Amygdala (tissue), 56 donors: ENCODE measurements around the gene POU4F2.

Experiments used
- DNase-seq, 56 donors: peaks; one replicate each; lab custom pipeline; 2025; lab: John Stamatoyannopoulos, UW

Gene POU4F2, protein sequence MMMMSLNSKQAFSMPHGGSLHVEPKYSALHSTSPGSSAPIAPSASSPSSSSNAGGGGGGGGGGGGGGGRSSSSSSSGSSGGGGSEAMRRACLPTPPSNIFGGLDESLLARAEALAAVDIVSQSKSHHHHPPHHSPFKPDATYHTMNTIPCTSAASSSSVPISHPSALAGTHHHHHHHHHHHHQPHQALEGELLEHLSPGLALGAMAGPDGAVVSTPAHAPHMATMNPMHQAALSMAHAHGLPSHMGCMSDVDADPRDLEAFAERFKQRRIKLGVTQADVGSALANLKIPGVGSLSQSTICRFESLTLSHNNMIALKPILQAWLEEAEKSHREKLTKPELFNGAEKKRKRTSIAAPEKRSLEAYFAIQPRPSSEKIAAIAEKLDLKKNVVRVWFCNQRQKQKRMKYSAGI

DNA sequence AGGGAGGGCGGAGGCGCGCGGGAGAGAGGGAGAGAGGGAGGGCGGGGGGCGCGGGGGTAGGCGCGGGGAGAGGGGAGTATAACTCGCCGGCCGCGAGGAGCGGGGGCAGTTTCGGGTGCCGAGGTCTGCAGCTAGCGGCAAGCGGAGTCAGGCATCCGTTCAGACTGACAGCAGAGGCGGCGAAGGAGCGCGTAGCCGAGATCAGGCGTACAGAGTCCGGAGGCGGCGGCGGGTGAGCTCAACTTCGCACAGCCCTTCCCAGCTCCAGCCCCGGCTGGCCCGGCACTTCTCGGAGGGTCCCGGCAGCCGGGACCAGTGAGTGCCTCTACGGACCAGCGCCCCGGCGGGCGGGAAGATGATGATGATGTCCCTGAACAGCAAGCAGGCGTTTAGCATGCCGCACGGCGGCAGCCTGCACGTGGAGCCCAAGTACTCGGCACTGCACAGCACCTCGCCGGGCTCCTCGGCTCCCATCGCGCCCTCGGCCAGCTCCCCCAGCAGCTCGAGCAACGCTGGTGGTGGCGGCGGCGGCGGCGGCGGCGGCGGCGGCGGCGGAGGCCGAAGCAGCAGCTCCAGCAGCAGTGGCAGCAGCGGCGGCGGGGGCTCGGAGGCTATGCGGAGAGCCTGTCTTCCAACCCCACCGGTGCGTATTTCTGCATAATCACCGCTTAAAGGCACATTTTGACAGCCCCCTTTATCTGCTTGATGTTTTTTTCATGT is at the start of gene POU4F2:
Gene POU4F2, plus strand, starts transcription at position 108 of the 720 bp plus-strand sequence. Its CDS starts 248 bp downstream, at position 356.
- no peak for DNase-seq

DNA sequence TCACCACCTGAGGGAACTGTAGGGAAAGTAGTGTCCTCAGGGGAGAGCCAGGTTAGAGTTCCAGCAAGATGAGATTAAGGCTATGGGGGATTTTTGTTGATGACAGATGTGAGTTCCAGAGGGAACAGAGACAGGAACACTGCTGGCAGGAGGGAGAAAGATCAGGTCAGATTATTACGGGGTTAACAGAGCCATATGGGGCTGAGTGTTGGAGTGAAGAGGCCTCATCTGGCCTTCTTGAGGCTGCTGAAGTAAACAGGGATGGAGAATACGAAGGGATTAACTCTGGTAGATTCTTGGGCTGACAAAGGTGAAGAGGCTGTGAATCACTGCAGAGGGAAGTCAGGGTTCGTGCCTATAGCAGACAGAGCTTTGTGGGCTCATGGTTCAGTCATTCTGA is 47.9 kb upstream of the POU4F2 start:
- DNase-seq, result no peak

DNA sequence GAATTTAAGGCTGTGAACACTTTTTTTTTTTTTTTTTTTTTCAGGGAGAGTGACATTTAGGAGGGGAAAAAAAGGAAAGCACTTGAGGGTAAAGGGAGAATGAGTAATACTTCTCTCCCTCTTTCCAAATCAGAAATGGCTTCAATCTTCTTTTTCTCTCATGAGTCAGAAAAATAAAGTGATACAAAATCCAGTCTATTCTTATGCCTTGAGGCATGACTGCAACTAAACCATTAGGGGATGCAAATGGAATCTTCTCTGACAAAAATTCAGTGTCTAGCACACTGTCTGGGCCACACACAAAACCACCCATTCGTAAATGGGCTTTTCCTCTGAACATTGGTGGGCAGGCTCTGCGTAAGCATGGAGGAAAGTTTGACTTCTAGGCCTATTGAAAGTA is 46.7 kb upstream of the POU4F2 start:
- DNase-seq, result no peak

DNA sequence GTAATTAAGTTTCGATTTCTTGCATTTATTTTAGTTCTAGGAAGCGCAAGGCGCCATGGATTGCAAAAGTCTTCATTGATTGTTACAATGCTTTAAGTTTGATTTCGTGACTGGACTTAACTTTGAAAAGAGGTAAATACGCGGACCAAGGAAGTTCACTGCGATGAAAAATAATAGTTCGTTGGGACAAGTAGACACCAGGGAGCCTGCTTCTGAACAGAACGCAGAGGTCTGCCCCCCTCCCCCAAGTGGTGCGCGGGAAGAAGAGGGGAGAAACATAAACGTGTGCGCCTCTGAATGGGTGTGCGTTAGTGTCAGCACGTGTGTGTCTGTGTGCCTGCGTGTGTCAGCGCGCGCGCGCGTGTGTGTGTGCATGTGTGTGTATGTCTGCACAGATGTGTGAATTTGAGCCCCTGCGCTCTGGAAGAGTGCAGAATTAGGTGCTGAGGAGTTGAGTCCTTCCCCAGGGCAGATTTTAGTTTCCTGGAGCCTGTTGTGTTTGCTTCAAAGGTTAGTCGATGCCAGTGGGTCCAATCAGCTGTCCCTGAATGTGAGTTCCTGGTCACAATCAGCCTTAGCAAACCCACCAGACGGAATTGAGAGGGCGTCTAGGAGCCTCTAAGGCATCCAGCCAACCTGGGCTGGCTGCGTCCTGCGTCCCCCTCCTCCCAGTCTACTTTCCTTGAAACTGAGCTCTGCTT is 5.8 kb upstream of the POU4F2 start:
- no peak for DNase-seq

DNA sequence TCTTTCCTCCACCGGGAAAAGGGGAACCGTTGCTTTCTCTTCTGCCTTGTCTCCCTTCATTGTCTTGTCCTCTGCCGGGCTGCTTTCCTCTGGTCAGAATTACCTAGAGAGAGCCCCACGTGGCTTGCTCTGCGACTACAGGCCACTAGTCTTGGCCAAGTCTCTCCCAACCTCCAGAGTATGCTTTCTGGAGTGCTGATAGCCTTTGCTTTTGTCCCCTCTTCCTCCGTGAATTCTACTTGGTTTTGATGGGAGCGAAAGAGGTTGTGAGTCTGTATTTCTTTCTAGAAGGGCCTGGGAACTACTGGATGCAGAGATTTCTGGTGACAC is 5.3 kb upstream of the POU4F2 start:
- DNase-seq, result no peak

DNA sequence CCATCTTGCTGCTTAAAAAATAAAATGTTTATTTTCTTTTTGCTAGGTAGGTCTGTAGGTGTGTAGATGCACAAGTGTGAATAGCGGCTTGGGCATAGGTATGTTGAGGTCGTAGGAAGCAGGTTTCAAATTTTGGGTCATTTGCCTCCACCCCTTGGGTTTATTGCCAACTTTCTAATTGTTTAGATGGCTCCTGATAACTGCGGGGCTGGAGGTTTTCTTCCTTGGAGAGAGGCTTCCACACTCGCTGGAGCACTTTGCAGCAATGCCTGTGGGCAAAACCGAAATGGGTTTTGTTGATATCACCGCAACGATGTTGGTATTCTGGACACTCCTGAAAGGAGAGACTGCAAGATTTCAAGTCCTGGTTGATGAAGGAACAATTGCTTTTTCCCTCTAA is 3.9 kb upstream of the POU4F2 start:
- no peak for DNase-seq

DNA sequence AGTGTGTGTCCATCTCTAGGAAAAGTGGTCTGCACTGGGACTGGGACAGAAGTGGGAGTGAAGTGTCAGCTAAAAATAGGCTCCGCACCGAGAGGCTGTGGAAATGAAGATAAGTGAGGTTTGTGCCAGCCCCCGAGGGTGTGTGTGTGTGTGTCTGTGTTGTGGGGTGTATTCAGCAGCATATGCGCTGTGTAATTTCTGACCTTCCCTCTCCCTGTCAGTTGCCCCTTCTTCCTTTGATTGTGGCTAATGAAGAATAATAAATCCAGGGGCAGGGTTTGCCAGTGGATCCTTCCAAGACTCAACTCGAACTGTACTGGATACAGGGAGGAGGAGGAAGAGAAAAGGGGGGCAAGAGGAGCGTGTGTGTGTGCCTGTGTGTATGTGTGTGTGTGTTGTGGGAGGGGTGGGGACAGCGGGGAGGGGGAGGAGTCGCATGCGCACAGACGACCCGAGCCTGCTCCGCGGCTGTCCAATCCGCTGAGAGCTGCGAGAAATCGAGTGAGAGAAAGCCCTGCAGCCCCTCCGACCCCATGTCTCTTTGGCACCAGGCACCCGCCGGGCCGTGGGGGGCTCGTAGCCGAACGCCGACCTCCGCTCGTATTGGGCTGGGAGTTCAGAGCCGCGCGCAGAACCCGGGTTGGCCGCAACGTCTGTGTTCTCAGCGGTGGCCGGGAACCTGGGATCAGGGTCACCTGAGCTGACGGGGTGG is 916 bp upstream of the POU4F2 start:
- DNase-seq, result no peak

DNA sequence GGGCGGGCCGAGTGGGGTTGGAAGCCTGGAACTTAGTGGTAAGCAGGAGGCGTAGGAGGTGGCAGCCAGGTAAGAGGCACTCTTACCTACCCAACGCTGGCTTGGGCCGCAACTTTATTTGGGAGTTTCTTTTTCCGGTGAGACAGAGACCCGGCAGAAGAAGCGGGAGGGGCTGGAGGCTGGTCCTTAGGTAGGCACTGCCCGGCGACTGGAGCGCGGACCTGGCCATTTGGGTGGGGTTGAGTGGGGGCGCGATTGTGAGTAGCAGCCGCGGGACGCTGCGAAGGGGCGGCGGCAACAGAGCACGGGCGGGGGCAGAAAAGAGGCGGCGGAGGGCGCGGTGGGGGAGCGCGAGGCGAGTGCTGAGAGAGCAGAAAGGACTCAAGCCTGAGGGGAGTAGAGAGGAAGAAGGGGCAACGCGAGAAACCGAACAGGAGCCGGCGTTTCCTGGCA is 334 bp upstream of the POU4F2 start:
- no peak for DNase-seq

DNA sequence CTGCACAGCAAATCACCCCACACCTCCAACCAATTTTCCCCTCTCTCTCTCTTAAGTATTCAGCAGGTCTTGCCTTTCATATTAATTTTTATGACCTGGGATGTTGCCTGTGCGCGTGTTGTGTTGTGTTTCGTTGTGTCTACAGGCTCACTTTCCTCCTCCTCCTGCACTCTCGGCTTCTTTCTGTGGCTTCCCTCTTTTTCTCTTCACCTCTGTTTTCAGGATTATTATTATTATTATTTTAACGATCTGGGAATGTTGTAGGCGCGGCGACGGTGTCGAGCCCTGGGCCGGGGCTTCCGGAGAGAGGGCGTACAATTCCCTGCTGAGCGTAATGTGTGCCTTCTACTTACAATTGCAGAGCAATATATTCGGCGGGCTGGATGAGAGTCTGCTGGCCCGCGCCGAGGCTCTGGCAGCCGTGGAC is 826 bp downstream of the POU4F2 start:
- DNase-seq, result no peak

DNA sequence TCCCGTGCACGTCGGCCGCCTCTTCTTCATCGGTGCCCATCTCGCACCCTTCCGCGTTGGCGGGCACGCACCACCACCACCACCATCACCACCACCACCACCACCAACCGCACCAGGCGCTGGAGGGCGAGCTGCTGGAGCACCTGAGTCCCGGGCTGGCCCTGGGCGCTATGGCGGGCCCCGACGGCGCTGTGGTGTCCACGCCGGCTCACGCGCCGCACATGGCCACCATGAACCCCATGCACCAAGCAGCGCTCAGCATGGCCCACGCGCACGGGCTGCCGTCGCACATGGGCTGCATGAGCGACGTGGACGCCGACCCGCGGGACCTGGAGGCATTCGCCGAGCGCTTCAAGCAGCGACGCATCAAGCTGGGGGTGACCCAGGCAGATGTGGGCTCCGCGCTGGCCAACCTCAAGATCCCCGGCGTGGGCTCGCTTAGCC is 1.4 kb downstream of the POU4F2 start:
- DNase-seq, result no peak

DNA sequence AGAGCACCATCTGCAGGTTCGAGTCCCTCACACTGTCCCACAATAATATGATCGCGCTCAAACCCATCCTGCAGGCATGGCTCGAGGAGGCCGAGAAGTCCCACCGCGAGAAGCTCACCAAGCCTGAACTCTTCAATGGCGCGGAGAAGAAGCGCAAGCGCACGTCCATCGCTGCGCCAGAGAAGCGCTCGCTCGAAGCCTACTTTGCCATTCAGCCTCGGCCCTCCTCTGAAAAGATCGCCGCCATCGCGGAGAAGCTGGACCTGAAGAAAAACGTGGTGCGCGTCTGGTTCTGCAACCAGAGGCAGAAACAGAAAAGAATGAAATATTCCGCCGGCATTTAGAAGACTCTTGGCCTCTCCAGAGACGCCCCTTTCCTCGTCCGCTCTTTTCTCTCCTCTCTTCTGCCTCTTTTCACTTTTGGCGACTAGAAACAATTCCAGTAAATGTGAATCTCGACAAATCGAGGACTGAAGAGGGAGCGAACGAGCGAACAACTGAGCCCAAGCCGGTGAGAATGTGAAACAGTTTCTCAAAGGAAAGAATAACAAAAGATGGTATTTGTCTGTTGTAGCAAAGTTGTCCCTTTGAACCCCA is 1.9 kb downstream of the POU4F2 start:
- no peak for DNase-seq

DNA sequence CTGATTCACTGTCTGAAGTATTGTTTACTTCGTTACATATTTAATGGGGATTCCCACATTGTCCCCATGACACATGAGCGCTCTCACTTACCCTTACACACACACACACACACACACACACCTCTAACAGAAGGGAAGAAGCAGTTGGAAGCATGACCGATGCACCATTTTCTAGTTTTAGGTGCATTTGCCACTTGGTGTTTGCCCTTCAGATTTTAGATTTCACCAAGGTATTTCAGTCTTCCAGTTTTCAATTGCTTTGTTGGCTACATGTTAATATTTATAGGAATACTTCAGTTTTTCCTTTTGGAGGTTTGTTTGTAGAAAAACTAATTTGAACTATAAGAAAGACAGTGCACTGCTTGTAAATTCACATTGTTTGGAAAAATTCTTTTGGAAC is 3.1 kb downstream of the POU4F2 start:
- DNase-seq, result no peak

DNA sequence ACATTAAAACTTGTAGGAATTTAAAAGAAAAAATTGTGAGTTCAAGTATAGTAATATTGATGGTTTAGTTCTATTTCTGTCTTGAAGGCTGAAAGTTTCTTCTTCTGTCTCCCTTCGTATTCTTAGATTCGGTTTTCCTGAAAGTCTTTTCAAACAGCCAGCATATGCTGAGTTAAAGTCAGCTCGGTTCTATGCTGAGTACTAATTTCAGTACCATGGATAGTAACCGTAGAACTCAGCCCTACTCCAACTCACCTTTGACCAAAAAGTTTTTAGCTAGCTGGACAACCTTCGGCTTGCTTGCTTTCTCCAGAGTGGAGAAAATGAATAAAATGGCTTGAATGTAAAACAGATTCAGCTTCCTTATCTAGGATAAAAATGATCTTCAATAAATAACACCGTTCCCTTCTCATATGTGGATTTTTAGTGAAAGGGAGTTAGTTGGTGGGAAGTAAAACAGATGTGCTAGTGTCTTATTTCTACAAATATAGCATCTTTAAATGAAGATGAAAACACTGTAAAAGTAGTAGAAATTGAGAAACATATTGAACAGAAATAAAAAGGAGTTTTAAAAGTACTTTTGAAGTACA is 5.2 kb downstream of the POU4F2 start:
- DNase-seq, result no peak

DNA sequence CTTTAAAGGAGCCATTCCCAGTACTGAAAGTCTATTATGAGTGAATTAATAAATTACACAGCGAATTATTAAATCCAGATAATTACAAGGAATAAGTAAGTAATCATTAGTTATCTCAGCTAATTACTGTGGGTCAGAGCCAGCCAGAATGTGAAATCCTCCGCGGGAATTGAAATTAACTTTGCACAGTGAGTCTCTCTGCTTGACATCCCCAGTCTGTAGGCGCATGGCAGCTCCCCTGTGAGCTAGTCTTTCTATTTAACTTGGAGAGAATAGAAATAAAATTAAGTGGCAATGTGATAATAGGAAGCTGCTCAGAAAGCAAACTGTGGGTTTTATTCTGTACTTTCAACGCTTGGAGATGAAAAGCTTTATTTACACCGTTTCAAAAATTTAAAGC is 7.2 kb downstream of the POU4F2 start:
- DNase-seq, result no peak

DNA sequence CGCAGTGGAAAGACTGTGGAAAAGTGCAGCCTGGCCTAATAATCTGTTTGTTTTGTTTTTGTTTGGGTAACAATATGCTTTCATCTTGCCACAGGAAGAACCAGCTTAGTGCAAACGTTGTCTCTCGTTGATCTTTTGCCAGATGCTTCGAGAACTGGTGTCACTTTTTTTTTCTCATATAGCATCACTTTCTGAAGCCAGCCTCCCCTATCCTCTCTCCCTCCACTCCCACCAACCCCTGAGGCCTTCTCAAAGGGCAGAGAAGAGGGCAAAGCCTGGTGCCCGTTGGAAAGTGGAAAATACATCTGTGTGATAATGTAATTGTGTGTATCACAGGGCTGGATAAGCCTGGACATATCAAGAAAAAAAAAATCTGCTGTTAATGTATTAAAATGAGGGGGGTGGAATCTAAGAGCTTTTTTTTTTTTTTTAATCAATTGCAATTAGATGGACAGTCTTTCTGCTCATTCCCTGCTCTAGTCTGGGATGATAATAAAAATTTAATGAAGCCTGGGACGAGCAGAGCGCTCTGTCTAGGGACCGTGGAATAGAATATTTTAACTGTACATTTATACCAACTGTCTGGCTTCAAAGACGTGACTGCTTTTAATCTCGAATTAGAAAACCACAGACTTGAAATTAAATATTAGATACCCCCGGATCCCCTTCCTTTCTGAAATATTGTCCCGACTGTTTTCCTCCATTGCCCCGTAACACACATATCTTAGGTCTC is 8.1 kb downstream of the POU4F2 start:
- no peak for DNase-seq

DNA sequence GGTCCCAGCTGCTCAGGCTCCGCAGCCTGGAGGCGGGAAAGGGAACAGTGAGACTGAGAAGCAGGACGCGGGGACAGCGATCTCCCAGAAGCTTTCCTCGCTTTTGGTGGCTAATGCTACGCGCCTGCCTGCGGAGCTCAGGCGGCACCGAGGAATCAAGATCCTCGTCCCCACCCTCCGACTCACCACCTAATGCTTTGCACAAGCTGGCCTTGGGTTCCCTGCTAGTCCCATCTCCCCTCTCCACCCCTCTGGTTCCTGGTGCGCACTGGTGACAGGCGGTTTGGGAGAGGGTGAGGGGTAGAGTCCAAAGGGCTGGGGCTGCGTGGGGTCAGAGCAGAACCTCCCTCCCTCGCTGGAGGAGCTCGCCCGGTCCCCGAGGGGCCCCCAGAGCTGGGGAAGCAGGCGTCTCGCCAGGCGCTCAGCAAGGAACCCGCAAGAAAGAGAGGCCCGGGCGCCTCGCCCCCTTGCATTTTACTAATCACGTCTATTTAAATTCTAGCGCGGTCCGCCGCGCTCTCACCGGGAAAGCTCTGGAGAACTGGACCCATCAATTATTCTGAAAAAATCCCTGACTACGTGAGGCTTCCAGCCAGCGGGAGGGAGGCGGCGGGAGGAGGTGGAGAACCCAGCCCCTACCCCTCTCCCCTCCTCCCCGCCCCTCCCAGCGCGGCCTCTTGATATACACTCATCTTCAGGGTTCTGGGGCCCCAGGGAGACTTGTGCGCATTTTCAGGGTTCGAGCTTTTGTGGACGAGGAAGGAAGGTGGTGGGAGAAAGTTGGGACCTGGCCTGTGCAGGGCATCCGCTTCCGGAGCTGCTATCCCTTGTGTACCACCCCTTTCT is 9.1 kb downstream of the POU4F2 start:
- DNase-seq, result no peak

DNA sequence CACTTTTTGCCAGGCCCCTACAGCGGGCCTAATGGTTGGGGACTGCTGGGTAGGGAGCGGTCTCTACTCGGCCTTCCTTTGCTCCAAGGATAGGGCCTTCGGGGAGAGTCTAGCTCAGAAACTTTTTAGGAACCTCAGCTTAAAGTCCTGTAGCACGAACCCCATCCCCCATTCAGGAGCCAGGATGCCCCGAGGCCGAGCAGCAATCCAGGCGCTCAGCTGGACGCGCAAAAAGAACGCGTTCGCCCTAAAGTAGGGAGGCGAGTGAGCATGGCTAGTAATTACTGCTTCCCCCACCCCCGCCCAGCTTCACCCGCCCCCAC is 9.7 kb downstream of the POU4F2 start:
- no peak for DNase-seq

DNA sequence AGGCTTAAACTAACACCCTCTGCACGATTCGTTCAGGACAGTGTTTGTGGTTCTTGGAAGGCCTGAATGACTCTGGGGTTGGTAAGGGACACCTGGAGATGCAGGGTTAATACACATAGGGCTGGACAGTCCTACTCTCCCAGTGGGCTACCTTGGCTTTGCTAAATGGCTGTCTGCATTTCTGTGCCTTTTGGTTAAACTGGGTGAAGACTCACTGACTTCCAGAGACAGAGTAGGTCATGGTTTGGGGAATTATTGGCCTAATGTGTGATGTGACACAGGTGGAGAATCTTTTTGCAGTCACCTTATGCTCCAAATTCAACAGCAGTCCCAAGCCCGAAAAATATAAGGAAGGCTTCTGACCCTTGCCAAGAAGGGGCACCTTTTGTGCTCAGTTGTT is 10.5 kb downstream of the POU4F2 start:
- DNase-seq, result no peak

DNA sequence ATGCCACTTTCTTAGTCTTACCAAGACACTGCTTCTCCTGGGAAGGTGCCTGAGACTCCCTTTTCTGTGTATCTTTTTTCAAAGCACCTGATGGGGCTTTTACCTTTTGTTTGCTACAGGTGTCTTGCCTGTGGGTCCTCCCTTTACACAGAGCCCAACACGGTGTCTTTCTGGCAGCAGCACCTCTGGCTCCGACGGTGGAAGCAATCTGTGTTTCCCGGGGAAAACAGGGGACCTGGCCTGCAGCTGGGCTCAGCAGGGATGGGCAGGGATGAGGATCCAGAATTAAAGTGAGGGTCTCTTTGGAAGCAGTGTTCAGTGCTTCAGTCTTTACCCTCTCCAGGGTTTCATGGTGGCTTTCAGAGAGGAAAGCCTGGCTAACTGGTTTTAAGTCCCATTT is 11.3 kb downstream of the POU4F2 start:
- DNase-seq, result no peak
